Measurements from ENCODE around the gene DUOXA2.

DNA sequence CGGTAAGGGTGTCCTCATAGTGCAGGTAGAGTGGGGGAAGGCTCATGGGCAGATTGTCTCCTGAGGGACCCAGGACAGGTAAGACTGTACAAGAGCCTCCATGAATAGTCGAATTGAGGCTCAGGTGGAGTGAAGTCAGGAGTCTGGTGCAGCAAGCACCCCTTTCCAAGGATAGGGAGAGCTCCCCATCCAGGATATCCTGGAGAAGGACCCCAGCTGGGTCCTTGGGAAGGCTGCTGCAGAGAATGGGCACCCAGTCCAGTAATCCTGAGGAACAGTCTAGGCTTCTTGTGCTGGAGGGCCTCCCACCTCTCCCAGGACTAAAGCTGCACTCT lies 592 bp downstream of the DUOXA2 start:
- TF ChIP-seq, protein P1, sequence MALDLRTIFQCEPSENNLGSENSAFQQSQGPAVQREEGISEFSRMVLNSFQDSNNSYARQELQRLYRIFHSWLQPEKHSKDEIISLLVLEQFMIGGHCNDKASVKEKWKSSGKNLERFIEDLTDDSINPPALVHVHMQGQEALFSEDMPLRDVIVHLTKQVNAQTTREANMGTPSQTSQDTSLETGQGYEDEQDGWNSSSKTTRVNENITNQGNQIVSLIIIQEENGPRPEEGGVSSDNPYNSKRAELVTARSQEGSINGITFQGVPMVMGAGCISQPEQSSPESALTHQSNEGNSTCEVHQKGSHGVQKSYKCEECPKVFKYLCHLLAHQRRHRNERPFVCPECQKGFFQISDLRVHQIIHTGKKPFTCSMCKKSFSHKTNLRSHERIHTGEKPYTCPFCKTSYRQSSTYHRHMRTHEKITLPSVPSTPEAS (tag by site-specific recombination; IDR thresholded peaks at IDR 0.05) = no peak
- TF ChIP-seq ZBTB8A (tag by site-specific recombination; IDR thresholded peaks at IDR 0.05) = no peak

Measured in HEK293 (cell line).